ENCODE measurements around the gene SCAF8. TPM values are rescaled to one million over a fixed set of nuclear protein-coding genes. Genes with fewer than 3 reads are reported as not detected.

SCAF8 gene
- polyA plus RNA-seq, 1 of the 3 experiments (the other 2 are of a cell fraction) = 11.0 TPM

DNA sequence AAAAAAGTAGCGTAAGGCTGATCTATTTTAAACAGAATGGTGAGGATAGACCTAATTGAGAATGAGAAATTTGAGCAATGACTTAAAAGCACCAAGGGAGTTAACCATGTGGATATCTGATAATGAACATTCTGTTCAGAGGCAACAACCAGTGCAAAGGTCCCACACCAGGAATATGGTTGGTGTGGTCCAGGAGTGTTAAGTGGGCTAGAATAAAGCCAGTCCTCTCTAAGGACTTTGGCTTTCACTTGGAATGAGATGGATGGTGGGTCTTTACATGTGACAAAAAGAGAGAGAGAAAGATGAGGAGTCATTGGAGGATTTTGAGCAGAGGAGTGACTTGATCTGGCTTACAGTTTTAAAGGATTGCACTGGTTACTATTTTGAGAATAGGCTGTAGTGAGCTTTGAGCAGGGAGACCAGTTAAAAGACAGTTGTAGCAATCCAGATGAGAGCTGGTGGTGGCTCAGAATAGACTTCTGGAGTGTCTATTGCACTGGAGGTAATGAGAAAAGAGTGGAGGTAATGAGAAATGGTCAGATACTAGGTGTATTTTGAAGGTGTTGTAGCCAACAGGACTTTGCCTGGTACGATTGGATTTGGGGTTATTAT, 89.8 kb downstream of the SCAF8 start:
- TF ChIP-seq TEAD4 (IDR thresholded peaks at IDR 0.05; ENCODE audit: borderline replicate concordance, insufficient read depth) (no peak), TCF12 (IDR thresholded peaks at IDR 0.05) (no peak), RXRA (IDR thresholded peaks at IDR 0.05; ENCODE audit: borderline replicate concordance, low read depth) (no peak), RAD21 (IDR thresholded peaks at IDR 0.05; ENCODE audit: low read length) (no peak), RFX5 (IDR thresholded peaks at IDR 0.05; ENCODE audit: low read length) (no peak), MEF2A (IDR thresholded peaks at IDR 0.05; ENCODE audit: borderline replicate concordance, low read depth) (no peak), RCOR1 (IDR thresholded peaks at IDR 0.05; ENCODE audit: low read length) (no peak)
- Histone ChIP-seq H3K27ac (ENCODE audit: low read depth in 2 of 2, low read length in 1 of 2) (no peak overlapping the region), H3K4me3 (ENCODE audit: low read depth in 2 of 2, low read length in 1 of 2) (no peak overlapping the region), H3K4me2 (no peak overlapping the region), H3K9me3 (no peaks in the 10 kb centered on the region; the same call in 1 of the 2 replicates), H4K20me1 (ENCODE audit: insufficient read depth) (peaks cover 9% of the 10 kb centered on the region; the same call in 1 of the 2 replicates), H3K36me3 (replicated peaks in 1 of 2; ENCODE audit: control insufficient read depth in 1 of 2, insufficient read depth in 2 of 2, low read length in 1 of 2) (peaks cover 85 to 95% of the 10 kb centered on the region in 2 experiments), H3F3A (replicated peaks; ENCODE audit: insufficient read depth) (peaks cover 10% of the 10 kb centered on the region), H3K9me2 (peaks cover 2% of the 10 kb centered on the region; the same call in 1 of the 2 replicates), H3K9ac (no peak overlapping the region), H3K4me1 (ENCODE audit: control insufficient read depth in 1 of 2, insufficient read depth in 2 of 2, low read depth in 1 of 2, low read length in 1 of 2) (peaks cover 0 to 7% of the 10 kb centered on the region in 2 experiments; a peak in 2 of 4 replicates), H2AFZ (ENCODE audit: low read depth) (no peak overlapping the region), H3K79me2 (ENCODE audit: insufficient read depth) (peaks cover 45% of the 10 kb centered on the region), H3K27me3 (ENCODE audit: insufficient read depth) (no peaks in the 10 kb centered on the region)
- CTCF ChIA-PET = no interaction called here
- WGBS (ENCODE audit: low lambda C conversion rate) = 89% methylated on average over 2 of the region's 2 CpGs
- POLR2A ChIA-PET = no interaction called here
- DNase-seq = no peak

GRCh38 chr6:154824076-154824475, 90.9 kb downstream of the SCAF8 start:
- TF ChIP-seq SIN3A (IDR thresholded peaks at IDR 0.05; ENCODE audit: borderline replicate concordance, low read depth, low read length) (no peak), ELF1 (IDR thresholded peaks at IDR 0.05) (no peak), EZH2phosphoT487 (IDR thresholded peaks at IDR 0.05; ENCODE audit: borderline replicate concordance, low read depth) (no peak), IRF3 (IDR thresholded peaks at IDR 0.05; ENCODE audit: low read depth, low read length) (no peak), TEAD4 (IDR thresholded peaks at IDR 0.05; ENCODE audit: borderline replicate concordance, insufficient read depth) (no peak), FOSL2 (IDR thresholded peaks at IDR 0.05; ENCODE audit: borderline replicate concordance, low read depth) (no peak), RFX5 (IDR thresholded peaks at IDR 0.05; ENCODE audit: low read length) (no peak), SMC3 (IDR thresholded peaks at IDR 0.05; ENCODE audit: low read depth, low read length) (no peak), FOXM1 (IDR thresholded peaks at IDR 0.05; ENCODE audit: low read depth) (no peak), MEF2A (IDR thresholded peaks at IDR 0.05; ENCODE audit: borderline replicate concordance, low read depth) (no peak), TAF1 (IDR thresholded peaks at IDR 0.05; ENCODE audit: borderline replicate concordance, low read depth, low read length) (no peak), FOXJ3 (CRISPR knock-in tag; IDR thresholded peaks at IDR 0.05) (no peak), POLR2AphosphoS5 (IDR thresholded peaks at IDR 0.05; ENCODE audit: low read depth, low read length) (no peak)
- TF ChIP-seq, protein P1, sequence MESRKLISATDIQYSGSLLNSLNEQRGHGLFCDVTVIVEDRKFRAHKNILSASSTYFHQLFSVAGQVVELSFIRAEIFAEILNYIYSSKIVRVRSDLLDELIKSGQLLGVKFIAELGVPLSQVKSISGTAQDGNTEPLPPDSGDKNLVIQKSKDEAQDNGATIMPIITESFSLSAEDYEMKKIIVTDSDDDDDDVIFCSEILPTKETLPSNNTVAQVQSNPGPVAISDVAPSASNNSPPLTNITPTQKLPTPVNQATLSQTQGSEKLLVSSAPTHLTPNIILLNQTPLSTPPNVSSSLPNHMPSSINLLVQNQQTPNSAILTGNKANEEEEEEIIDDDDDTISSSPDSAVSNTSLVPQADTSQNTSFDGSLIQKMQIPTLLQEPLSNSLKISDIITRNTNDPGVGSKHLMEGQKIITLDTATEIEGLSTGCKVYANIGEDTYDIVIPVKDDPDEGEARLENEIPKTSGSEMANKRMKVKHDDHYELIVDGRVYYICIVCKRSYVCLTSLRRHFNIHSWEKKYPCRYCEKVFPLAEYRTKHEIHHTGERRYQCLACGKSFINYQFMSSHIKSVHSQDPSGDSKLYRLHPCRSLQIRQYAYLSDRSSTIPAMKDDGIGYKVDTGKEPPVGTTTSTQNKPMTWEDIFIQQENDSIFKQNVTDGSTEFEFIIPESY (IDR thresholded peaks at IDR 0.05; ENCODE audit: borderline replicate concordance, low read depth) = no peak
- TF ChIP-seq, protein P2, sequence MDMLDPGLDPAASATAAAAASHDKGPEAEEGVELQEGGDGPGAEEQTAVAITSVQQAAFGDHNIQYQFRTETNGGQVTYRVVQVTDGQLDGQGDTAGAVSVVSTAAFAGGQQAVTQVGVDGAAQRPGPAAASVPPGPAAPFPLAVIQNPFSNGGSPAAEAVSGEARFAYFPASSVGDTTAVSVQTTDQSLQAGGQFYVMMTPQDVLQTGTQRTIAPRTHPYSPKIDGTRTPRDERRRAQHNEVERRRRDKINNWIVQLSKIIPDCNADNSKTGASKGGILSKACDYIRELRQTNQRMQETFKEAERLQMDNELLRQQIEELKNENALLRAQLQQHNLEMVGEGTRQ (IDR thresholded peaks at IDR 0.05; ENCODE audit: borderline replicate concordance, low read depth, low read length) = no peak
- Histone ChIP-seq H3K27me3 (ENCODE audit: insufficient read depth) (no peaks in the 10 kb centered on the region), H3F3A (replicated peaks; ENCODE audit: insufficient read depth) (peaks cover 14% of the 10 kb centered on the region), H3K9me3 (no peaks in the 10 kb centered on the region), H2AFZ (ENCODE audit: low read depth) (no peak overlapping the region), H3K4me1 (ENCODE audit: control insufficient read depth in 1 of 2, insufficient read depth in 2 of 2, low read depth in 1 of 2, low read length in 1 of 2) (peaks cover 0 to 7% of the 10 kb centered on the region in 2 experiments; a peak in 2 of 4 replicates), H3K27ac (ENCODE audit: low read depth in 2 of 2, low read length in 1 of 2) (no peak overlapping the region), H3K9me2 (no peaks in the 10 kb centered on the region; the same call in 1 of the 2 replicates), H3K4me3 (ENCODE audit: low read depth in 2 of 2, low read length in 1 of 2) (no peak overlapping the region), H3K4me2 (no peak overlapping the region), H3K36me3 (replicated peaks in 1 of 2; ENCODE audit: control insufficient read depth in 1 of 2, insufficient read depth in 2 of 2, low read length in 1 of 2) (peaks cover 84 to 95% of the 10 kb centered on the region in 2 experiments), H3K9ac (no peak overlapping the region), H4K20me1 (ENCODE audit: insufficient read depth) (peaks cover 9% of the 10 kb centered on the region; the same call in 1 of the 2 replicates), H3K79me2 (ENCODE audit: insufficient read depth) (peaks cover 39% of the 10 kb centered on the region; the same call in 1 of the 2 replicates)
- no peak for DNase-seq
- ChIA-PET CTCF (no interaction called here), POLR2A (no interaction called here)
- WGBS (ENCODE audit: low lambda C conversion rate) = 45% methylated on average over 4 of the region's 4 CpGs

All from SK-N-SH (cell line).